Uterus (tissue), 4 donors: ENCODE results near the gene CES4A. TPM values are rescaled to one million over a fixed set of nuclear protein-coding genes. Genes with fewer than 3 reads are reported as not detected.
"Not testable (repeated sequence)": the region's sequence is repeated elsewhere in the genome, so short reads cannot be mapped to it uniquely, and the experiment has no call there.

Source experiments
- DNase-seq, 2 donors: peaks; one replicate each; pipeline ENCODE4 v3.0.0-alpha.2; 2019 to 2020
- H3K27ac ChIP-seq, 2 donors: fragments of 200-600 bp; sonication (generic); 1 replicate in 1 of 2; 2 replicates in 1 of 2; pipeline ENCODE4 v1.5.1; 2016 to 2018
- H3K27me3 ChIP-seq, 2 donors: fragments of 200-600 bp; sonication (generic); one replicate each; pipeline ENCODE4 v1.5.1; 2018 to 2019; ENCODE audit warnings: control low read depth in 1 of 2
- H3K36me3 ChIP-seq, 2 donors: fragments of 200-600 bp; sonication (generic); one replicate each; pipeline ENCODE4 v1.5.1; 2019; ENCODE audit warnings: control low read depth in 1 of 2
- H3K4me1 ChIP-seq, 2 donors: fragments of 200-600 bp; sonication (generic); one replicate each; pipeline ENCODE4 v1.5.1; 2018 to 2019; ENCODE audit warnings: control low read depth in 1 of 2
- H3K4me3 ChIP-seq, 2 donors: fragments of 200-600 bp; sonication (generic); 1 replicate in 1 of 2; 2 replicates in 1 of 2; pipeline ENCODE4 v1.5.1; 2018 to 2019; ENCODE audit warnings: mild to moderate bottlenecking in 1 of 2
- H3K9me3 ChIP-seq, 2 donors: fragments of 200-600 bp; sonication (generic); one replicate each; pipeline ENCODE4 v1.5.1; 2019; ENCODE audit warnings: control low read depth in 1 of 2
- CTCF ChIP-seq, 4 experiments: fragments of 200-600 bp in 2 of 4; fragments of 450-650 bp in 2 of 4; sonication (generic) in 2 of 4; IDR thresholded peaks; one replicate each; pipeline ENCODE4 v1.5.1; 2016 to 2019; ENCODE audit warnings: antibody characterized with exemption in 4 of 4, mild to moderate bottlenecking in 2 of 4, moderate library complexity in 1 of 4
- POLR2A ChIP-seq, 2 donors: fragments of 450-650 bp; IDR thresholded peaks; one replicate each; pipeline ENCODE4 v1.6.1; 2016; ENCODE audit warnings: antibody characterized with exemption in 2 of 2, mild to moderate bottlenecking in 1 of 2, moderate library complexity in 1 of 2
- intact Hi-C: fragments of 100-400 bp; cut with DNase I; formaldehyde crosslinking; loops from one replicate; pipeline ENCODE4 v1.15.1; 2023; ENCODE audit warnings: low total_unique reads
- total RNA-seq, 4 donors: library from RNA; depleted of rRNA in 3 of 4; stranded (reverse); fragments of >200 nt in 3 of 4; gene quantifications; one replicate each; pipeline versions ENCODE4 v1.1.0 to v1.2.4, GENCODE V29; 2014 to 2023
- donor health status: DM: yes; HTN: yes; CAD: no.

Gene CES4A
- total RNA-seq, 4 donors from 2014 or later, result 0.29 to 9.6 (median 5.4) TPM

GRCh38 chr16:67040166-67040565, 51.8 kb downstream of the CES4A start:
- H3K36me3 ChIP-seq, result no peaks in the 10 kb centered on the region
- no peaks in the 10 kb centered on the region for H3K27me3 ChIP-seq
- DNase-seq, result no peak
- H3K9me3 ChIP-seq, result no peaks in the 10 kb centered on the region
- H3K4me3 ChIP-seq, result no peak overlapping the region
- H3K4me1 ChIP-seq, result no peaks in the 10 kb centered on the region
- H3K27ac ChIP-seq, result no peak overlapping the region
- no peak for TF ChIP-seq CTCF (IDR thresholded peaks at IDR 0.05)
- no peak for TF ChIP-seq POLR2A (IDR thresholded peaks at IDR 0.05)
- intact Hi-C loops, result no loop called here

DNA sequence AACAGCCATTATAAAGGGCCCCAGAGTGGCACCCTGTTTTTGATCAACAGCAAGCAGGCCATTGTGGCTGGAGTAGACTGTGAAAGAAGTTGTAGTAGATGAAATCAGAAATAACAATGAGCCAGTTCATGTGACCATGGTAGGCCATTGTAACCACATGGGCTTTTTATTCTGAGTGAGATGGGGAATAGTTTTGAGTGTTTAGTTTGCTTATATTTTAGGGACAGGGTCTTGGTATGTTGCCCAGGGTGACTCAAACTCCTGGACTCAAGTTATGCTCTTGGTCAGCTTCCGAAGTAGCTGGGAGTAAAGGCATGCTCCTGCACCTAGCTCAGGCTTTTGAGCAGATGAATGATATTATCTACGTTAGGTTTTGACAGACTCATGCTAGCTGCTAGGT, 52.5 kb downstream of the CES4A start:
- Histone ChIP-seq H3K4me1 (no peaks in the 10 kb centered on the region), H3K4me3 (no peak overlapping the region), H3K27me3 (no peaks in the 10 kb centered on the region), H3K36me3 (no peaks in the 10 kb centered on the region), H3K27ac (no peak overlapping the region), H3K9me3 (no peaks in the 10 kb centered on the region)
- intact Hi-C loops, result no loop called here
- TF ChIP-seq CTCF (IDR thresholded peaks at IDR 0.05) (no peak), POLR2A (IDR thresholded peaks at IDR 0.05) (no peak)
- no peak for DNase-seq

- intact Hi-C loops, result not testable (repeated sequence)
These were observed 53.1 kb downstream of the CES4A start for GRCh38 chr16:67041520-67041919.

DNA sequence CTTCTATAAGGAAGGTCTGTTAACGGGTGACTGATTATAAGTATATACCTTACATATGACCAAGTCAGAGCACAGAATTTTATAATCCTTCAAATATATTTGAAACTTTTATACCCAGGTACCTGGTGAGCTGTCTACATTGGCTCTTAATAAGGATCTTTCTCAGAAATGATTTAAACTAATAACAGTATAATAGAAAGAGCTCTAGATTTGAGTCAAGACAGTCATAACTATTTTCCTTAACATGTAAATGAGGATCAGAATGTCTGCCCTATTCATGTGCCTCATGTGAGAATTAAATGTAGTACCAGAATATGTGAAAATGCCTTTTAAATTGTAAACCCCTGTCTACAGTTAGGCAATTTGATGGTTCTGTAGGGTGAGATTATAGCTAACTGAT, 55.0 kb downstream of the CES4A start:
- H3K4me3 ChIP-seq, result no peak overlapping the region
- DNase-seq, result no peak
- H3K27ac ChIP-seq, result no peak overlapping the region
- no peaks in the 10 kb centered on the region for H3K27me3 ChIP-seq
- no peaks in the 10 kb centered on the region for H3K36me3 ChIP-seq
- no peaks in the 10 kb centered on the region for H3K4me1 ChIP-seq
- no peaks in the 10 kb centered on the region for H3K9me3 ChIP-seq
- intact Hi-C loops, result no loop called here
- TF ChIP-seq CTCF (IDR thresholded peaks at IDR 0.05) (no peak), POLR2A (IDR thresholded peaks at IDR 0.05) (no peak)

More at GRCh38 chr16:67041520-67041919, 53.1 kb downstream of the CES4A start:
- H3K4me1 ChIP-seq, H3K4me3 ChIP-seq, H3K27me3 ChIP-seq, H3K9me3 ChIP-seq, DNase-seq, H3K36me3 ChIP-seq, H3K27ac ChIP-seq: not testable (repeated sequence)

DNA sequence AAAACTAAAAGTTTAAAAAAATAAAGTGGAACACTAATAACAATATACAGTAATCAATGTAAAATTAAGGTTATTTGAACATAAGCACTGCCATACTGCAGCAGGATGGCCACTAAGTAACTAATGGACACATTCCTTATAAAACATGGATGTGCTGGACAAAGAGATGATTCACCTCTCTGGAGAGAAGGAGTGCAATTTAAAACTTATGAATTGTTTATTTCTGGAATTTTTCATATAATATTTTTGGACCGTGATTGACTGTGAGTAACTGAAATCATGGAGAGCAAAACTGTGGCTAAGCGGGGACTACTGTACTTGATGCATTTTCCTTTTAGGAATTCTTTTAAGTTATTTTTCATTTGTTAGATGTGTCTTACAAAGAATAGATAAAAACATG, 62.4 kb downstream of the CES4A start:
- Histone ChIP-seq H3K27ac (no peak overlapping the region), H3K9me3 (no peaks in the 10 kb centered on the region), H3K4me1 (no peaks in the 10 kb centered on the region), H3K4me3 (no peak overlapping the region), H3K27me3 (no peaks in the 10 kb centered on the region), H3K36me3 (no peaks in the 10 kb centered on the region)
- no peak for TF ChIP-seq POLR2A (IDR thresholded peaks at IDR 0.05)
- no peak for TF ChIP-seq CTCF (IDR thresholded peaks at IDR 0.05)
- intact Hi-C loops, result no loop called here
- no peak for DNase-seq

DNA sequence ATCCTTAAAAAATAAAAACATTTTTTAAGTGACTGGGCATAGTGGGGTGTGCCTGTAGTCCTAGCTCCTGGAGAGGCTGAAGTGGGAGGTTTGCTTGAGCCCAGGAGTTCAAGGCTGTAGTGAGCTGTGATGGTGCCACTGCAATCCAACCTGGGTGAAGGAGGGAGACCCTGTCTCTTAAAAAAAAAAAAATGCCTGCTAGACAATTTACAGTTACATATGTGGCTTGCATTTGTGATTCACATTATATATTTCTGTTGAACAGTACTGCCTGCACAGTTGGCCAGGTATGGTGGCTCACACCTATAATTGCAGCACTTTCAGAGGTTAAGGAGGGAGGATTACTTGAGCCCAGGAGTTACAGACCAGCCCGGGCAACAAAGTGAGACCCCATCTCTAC, 64.0 kb downstream of the CES4A start:
- no peaks in the 10 kb centered on the region for H3K27me3 ChIP-seq
- H3K4me1 ChIP-seq, result no peaks in the 10 kb centered on the region
- TF ChIP-seq POLR2A (IDR thresholded peaks at IDR 0.05), result no peak
- no peak for TF ChIP-seq CTCF (IDR thresholded peaks at IDR 0.05)
- no peaks in the 10 kb centered on the region for H3K9me3 ChIP-seq
- no peak overlapping the region for H3K4me3 ChIP-seq
- no peaks in the 10 kb centered on the region for H3K36me3 ChIP-seq
- intact Hi-C loops, result no loop called here
- H3K27ac ChIP-seq, result no peak overlapping the region
- DNase-seq, result no peak
